A673 (cell line): ENCODE data around the gene GANC.

Experiments
- CTCF ChIP-seq: fragments of 300-800, 200-600 bp; sonication (generic); conservative IDR thresholded peaks from 2 replicates; pipeline ENCODE4 v1.5.1; 2017; ENCODE audit warnings: low read depth, mild to moderate bottlenecking, antibody characterized with exemption, low read length, moderate library complexity, mixed read lengths
- EZH2 ChIP-seq: fragments of 200-600 bp; sonication (generic); IDR thresholded peaks from 2 replicates; pipeline ENCODE4 v1.6.1; 2017; ENCODE audit warnings: borderline replicate concordance, low read depth, mild to moderate bottlenecking, mixed read lengths, antibody characterized with exemption, low read length; ENCODE audit not compliant: poor library complexity, severe bottlenecking

- TF ChIP-seq CTCF (no peak), EZH2 (no peak)
Measured at GRCh38 chr15:42226648-42227047, 46.4 kb upstream of the GANC start.
